Thyroid gland (tissue), 4 donors: Measurements from ENCODE around the gene CYP3A5. TPM values are rescaled to one million over a fixed set of nuclear protein-coding genes. Genes with fewer than 3 reads are reported as not detected.

Experiments used
- DNase-seq, 2 donors: peaks; one replicate each; pipeline ENCODE4 v3.0.0-alpha.2; 2019
- H3K27ac ChIP-seq, 3 donors: fragments of 200-600 bp; sonication (generic); 1 replicate in 2 of 3; 2 replicates in 1 of 3; pipeline ENCODE4 v1.5.1; 2016 to 2019; ENCODE audit warnings: mild to moderate bottlenecking in 1 of 3, moderate library complexity in 1 of 3
- H3K27me3 ChIP-seq: fragments of 200-600 bp; sonication (generic); one replicate; pipeline ENCODE4 v1.5.1; 2019
- H3K36me3 ChIP-seq, 2 donors: fragments of 200-600 bp; sonication (generic); one replicate each; pipeline ENCODE4 v1.5.1; 2016 to 2019
- H3K4me1 ChIP-seq, 2 donors: fragments of 200-600 bp; sonication (generic); one replicate each; pipeline ENCODE4 v1.5.1; 2017 to 2019
- H3K4me3 ChIP-seq, 3 donors: fragments of 200-600 bp; sonication (generic); replicated peaks in 1 of 3; 1 replicate in 2 of 3; 2 replicates in 1 of 3; pipeline ENCODE4 v1.5.1; 2016; ENCODE audit warnings: mild to moderate bottlenecking in 1 of 3
- H3K9me3 ChIP-seq: fragments of 200-600 bp; sonication (generic); one replicate; pipeline ENCODE4 v1.5.1; 2017
- CTCF ChIP-seq, 6 experiments: fragments of 200-600 bp in 3 of 6; fragments of 450-650 bp in 3 of 6; sonication (generic) in 3 of 6; IDR thresholded peaks; one replicate each; pipeline ENCODE4 v1.5.1; 2016 to 2019; ENCODE audit warnings: antibody characterized with exemption in 6 of 6, mild to moderate bottlenecking in 2 of 6, inconsistent platforms in 1 of 6, moderate library complexity in 1 of 6
- POLR2A ChIP-seq, 2 donors: fragments of 450-650 bp; IDR thresholded peaks; one replicate each; pipeline ENCODE4 v1.6.1; 2017; ENCODE audit warnings: antibody characterized with exemption in 2 of 2, mild to moderate bottlenecking in 2 of 2, moderate library complexity in 1 of 2
- WGBS, 2 donors: methylation state at CpG; one replicate each; pipeline ENCODE4 v1.1.5; 2017; 5-methylcytosine and 5-hydroxymethylcytosine counted together
- intact Hi-C: fragments of 100-400 bp; cut with DNase I; formaldehyde crosslinking; loops from one replicate; pipeline ENCODE4 v1.15.1; 2023
- total RNA-seq, 4 donors: library from RNA; depleted of rRNA; stranded (reverse); fragments of >200 nt; gene quantifications; one replicate each; pipeline ENCODE4 v1.2.3, GENCODE V29; 2016

The CYP3A5 gene
- total RNA-seq, 4 donors from 2014 or later, result 0.24 to 1.2 (median 0.73) TPM

DNA sequence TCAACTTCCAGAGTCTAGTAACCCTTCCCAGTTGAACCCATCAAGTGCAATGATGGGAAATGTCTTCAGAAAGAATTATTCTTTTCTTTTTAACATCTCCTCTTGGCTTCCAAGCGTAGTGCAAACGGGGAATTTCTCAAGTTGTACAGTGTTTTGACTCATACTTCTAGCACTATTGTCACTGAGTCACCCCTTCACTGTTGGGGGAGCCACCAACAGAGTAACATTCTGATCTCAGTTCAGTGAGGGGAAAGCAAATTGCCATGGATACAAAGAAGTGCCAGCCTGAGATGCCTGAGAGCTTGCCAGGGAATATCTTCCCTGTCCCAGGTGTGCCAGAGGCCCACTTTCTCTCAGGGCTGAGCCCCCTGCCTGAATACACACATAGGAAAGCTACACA lies 31.0 kb downstream of the CYP3A5 start:
- TF ChIP-seq CTCF (IDR thresholded peaks at IDR 0.05) (no peak), POLR2A (IDR thresholded peaks at IDR 0.05) (no peak)
- H3K4me3 ChIP-seq, result no peak overlapping the region
- H3K4me1 ChIP-seq, result no peaks in the 10 kb centered on the region
- no peak overlapping the region for H3K27ac ChIP-seq
- 82 to 93% methylated on average over 2 of the region's 2 CpGs for WGBS, 2 donors
- no peaks in the 10 kb centered on the region for H3K27me3 ChIP-seq
- DNase-seq, result no peak
- no peaks in the 10 kb centered on the region for H3K9me3 ChIP-seq
- H3K36me3 ChIP-seq, result no peaks in the 10 kb centered on the region
- intact Hi-C loops, result no loop called here

GRCh38 chr7:99645590-99645989 lies 34.2 kb downstream of the CYP3A5 start:
- Histone ChIP-seq H3K9me3 (no peaks in the 10 kb centered on the region), H3K4me3 (no peak overlapping the region), H3K36me3 (no peaks in the 10 kb centered on the region), H3K27me3 (no peaks in the 10 kb centered on the region), H3K27ac (no peak overlapping the region), H3K4me1 (no peaks in the 10 kb centered on the region)
- intact Hi-C loops, result no loop called here
- no peak for TF ChIP-seq CTCF (IDR thresholded peaks at IDR 0.05)
- TF ChIP-seq POLR2A (IDR thresholded peaks at IDR 0.05), result no peak
- 93 to 96% methylated on average over 1 of the region's 1 CpG for WGBS, 2 donors
- DNase-seq, result no peak

- no peak overlapping the region for H3K4me3 ChIP-seq
- H3K27ac ChIP-seq, result no peak overlapping the region
- 95 to 98% methylated on average over 3 of the region's 3 CpGs for WGBS, 2 donors
- no peak for DNase-seq
- no peaks in the 10 kb centered on the region for H3K9me3 ChIP-seq
- no peaks in the 10 kb centered on the region for H3K27me3 ChIP-seq
- intact Hi-C loops, result no loop called here
- H3K4me1 ChIP-seq, result no peaks in the 10 kb centered on the region
- no peaks in the 10 kb centered on the region for H3K36me3 ChIP-seq
- TF ChIP-seq POLR2A (IDR thresholded peaks at IDR 0.05), result no peak
- TF ChIP-seq CTCF (IDR thresholded peaks at IDR 0.05), result no peak
These were observed 35.4 kb downstream of the CYP3A5 start for GRCh38 chr7:99644431-99644830.

- Histone ChIP-seq H3K36me3 (no peaks in the 10 kb centered on the region), H3K27ac (no peak overlapping the region), H3K9me3 (no peaks in the 10 kb centered on the region), H3K4me1 (no peaks in the 10 kb centered on the region), H3K27me3 (no peaks in the 10 kb centered on the region), H3K4me3 (no peak overlapping the region)
- WGBS, 2 donors, result 94 to 98% methylated on average over 2 of the region's 2 CpGs
- TF ChIP-seq POLR2A (IDR thresholded peaks at IDR 0.05) (no peak), CTCF (IDR thresholded peaks at IDR 0.05) (no peak)
- DNase-seq, result no peak
- intact Hi-C loops, result no loop called here
These were observed 36.3 kb downstream of the CYP3A5 start for GRCh38 chr7:99643464-99643863.

- 98% methylated on average over 1 of the region's 1 CpG for WGBS, 2 donors
- DNase-seq, result no peak
These were observed 37.8 kb downstream of the CYP3A5 start for GRCh38 chr7:99642027-99642426.

More at GRCh38 chr7:99642027-99642426, 37.8 kb downstream of the CYP3A5 start:
- Histone ChIP-seq H3K4me1 (no peaks in the 10 kb centered on the region), H3K9me3 (no peaks in the 10 kb centered on the region), H3K36me3 (no peaks in the 10 kb centered on the region), H3K4me3 (no peak overlapping the region), H3K27ac (no peak overlapping the region), H3K27me3 (no peaks in the 10 kb centered on the region)
- TF ChIP-seq POLR2A (IDR thresholded peaks at IDR 0.05) (no peak), CTCF (IDR thresholded peaks at IDR 0.05) (no peak)
- intact Hi-C loops, result no loop called here
